ENCODE results near the gene DGKZ. TPM values are rescaled to one million over a fixed set of nuclear protein-coding genes. Genes with fewer than 3 reads are reported as not detected.

The DGKZ gene
- total RNA-seq, 2 experiments from 2014 or later = 82.9 to 89.2 TPM

- H3K4me1 Mint-ChIP-seq (ENCODE audit: low read depth) = peaks cover 23% of the 10 kb centered on the region
- H3K4me3 Mint-ChIP-seq = no peak overlapping the region
- peaks cover 53% of the 10 kb centered on the region for H3K27me3 Mint-ChIP-seq (ENCODE audit: low read depth)
- CTCF ChIA-PET = interaction anchor here (1.0 to 4.0 kb wide), 3 partner anchors 11 to 18 kb away, joined by 4 to 19 read pairs (median 5); no protein-coding TSS in a partner anchor
- no peak overlapping the region for H3K27ac Mint-ChIP-seq
- no peaks in the 10 kb centered on the region for H3K9me3 Mint-ChIP-seq
- no peaks in the 10 kb centered on the region for H3K36me3 Mint-ChIP-seq (ENCODE audit: low read depth)
- DNase-seq = no peak
- intact Hi-C loops (cut with micrococcal nuclease) = loop anchor here (5.0 kb wide), 1 partner anchor 286 kb away; no protein-coding TSS in a partner anchor
Observed at GRCh38 chr11:46386674-46387073, 39.4 kb downstream of the DGKZ start.

GRCh38 chr11:46387456-46387855 is 40.2 kb downstream of the DGKZ start:
- no peaks in the 10 kb centered on the region for H3K36me3 Mint-ChIP-seq (ENCODE audit: low read depth)
- DNase-seq = no peak
- intact Hi-C loops (cut with micrococcal nuclease) = loop anchor here (5.0 kb wide), 1 partner anchor 285 kb away; no protein-coding TSS in a partner anchor
- H3K4me1 Mint-ChIP-seq (ENCODE audit: low read depth) = peaks cover 18% of the 10 kb centered on the region
- CTCF ChIA-PET = interaction anchor here (1.0 to 4.0 kb wide), 7 partner anchors 11 to 231 kb away, joined by 4 to 19 read pairs (median 7); partner anchors contain the start of genes ATG13 and HARBI1
- H3K4me3 Mint-ChIP-seq = no peak overlapping the region
- no peaks in the 10 kb centered on the region for H3K9me3 Mint-ChIP-seq
- peaks cover 49% of the 10 kb centered on the region for H3K27me3 Mint-ChIP-seq (ENCODE audit: low read depth)
- H3K27ac Mint-ChIP-seq = no peak overlapping the region

GRCh38 chr11:46387919-46388618 is 40.8 kb downstream of the DGKZ start:
- intact Hi-C loops (cut with micrococcal nuclease) = loop anchor here (5.0 kb wide), 1 partner anchor 284 kb away; no protein-coding TSS in a partner anchor
- Mint-ChIP-seq H3K27me3 (ENCODE audit: low read depth) (peaks cover 55% of the 10 kb centered on the region), H3K4me1 (ENCODE audit: low read depth) (peaks cover 23% of the 10 kb centered on the region), H3K27ac (no peak overlapping the region), H3K36me3 (ENCODE audit: low read depth) (no peaks in the 10 kb centered on the region), H3K4me3 (no peak overlapping the region), H3K9me3 (no peaks in the 10 kb centered on the region)
- no peak for DNase-seq
- CTCF ChIA-PET = interaction anchor here (0.8 to 4.0 kb wide), 29 partner anchors 9 to 319 kb away, joined by 3 to 19 read pairs (median 5); partner anchors contain the start of genes ATG13 and HARBI1

GRCh38 chr11:46388619-46389449 is 41.6 kb downstream of the DGKZ start:
- CTCF ChIA-PET = interaction anchor here (0.6 to 4.0 kb wide), 35 partner anchors 10 to 318 kb away, joined by 3 to 19 read pairs (median 5); partner anchors contain the start of genes ATG13, DGKZ and HARBI1
- Mint-ChIP-seq H3K4me1 (ENCODE audit: low read depth) (peaks cover 25% of the 10 kb centered on the region), H3K4me3 (no peak overlapping the region), H3K9me3 (no peaks in the 10 kb centered on the region), H3K36me3 (ENCODE audit: low read depth) (no peaks in the 10 kb centered on the region), H3K27me3 (ENCODE audit: low read depth) (peaks cover 58% of the 10 kb centered on the region), H3K27ac (no peak overlapping the region)
- no peak for DNase-seq
- intact Hi-C loops (cut with micrococcal nuclease) = loop anchor here (1.0 to 5.0 kb wide), 4 partner anchors 140 to 283 kb away; partner anchors contain the start of genes ATG13 and HARBI1

GRCh38 chr11:46389450-46390330 is 42.4 kb downstream of the DGKZ start:
- H3K9me3 Mint-ChIP-seq = no peaks in the 10 kb centered on the region
- CTCF ChIA-PET = interaction anchor here (0.6 to 4.0 kb wide), 26 partner anchors 9 to 317 kb away, joined by 3 to 19 read pairs (median 5); partner anchors contain the start of genes ATG13, DGKZ and HARBI1
- no peak overlapping the region for H3K27ac Mint-ChIP-seq
- peak; percentile 72 for DNase-seq
- peaks cover 58% of the 10 kb centered on the region for H3K27me3 Mint-ChIP-seq (ENCODE audit: low read depth)
- peak overlapping the region; percentile 21 for H3K4me3 Mint-ChIP-seq
- H3K36me3 Mint-ChIP-seq (ENCODE audit: low read depth) = no peaks in the 10 kb centered on the region
- H3K4me1 Mint-ChIP-seq (ENCODE audit: low read depth) = peaks cover 25% of the 10 kb centered on the region
- intact Hi-C loops (cut with micrococcal nuclease) = loop anchor here (1.0 to 5.0 kb wide), 4 partner anchors 140 to 283 kb away; partner anchors contain the start of genes ATG13 and HARBI1

GRCh38 chr11:46390331-46391171 is 43.3 kb downstream of the DGKZ start:
- peaks cover 58% of the 10 kb centered on the region for H3K27me3 Mint-ChIP-seq (ENCODE audit: low read depth)
- CTCF ChIA-PET = interaction anchor here (0.6 to 4.0 kb wide), 12 partner anchors 8 to 227 kb away, joined by 3 to 19 read pairs (median 6); partner anchors contain the start of genes ATG13, DGKZ and HARBI1
- peak overlapping the region; percentile 6 for H3K4me3 Mint-ChIP-seq
- DNase-seq = no peak
- no peaks in the 10 kb centered on the region for H3K36me3 Mint-ChIP-seq (ENCODE audit: low read depth)
- no peaks in the 10 kb centered on the region for H3K9me3 Mint-ChIP-seq
- no peak overlapping the region for H3K27ac Mint-ChIP-seq
- intact Hi-C loops (cut with micrococcal nuclease) = no loop called here
- peaks cover 25% of the 10 kb centered on the region for H3K4me1 Mint-ChIP-seq (ENCODE audit: low read depth)

GRCh38 chr11:46391186-46391577 is 43.9 kb downstream of the DGKZ start:
- Mint-ChIP-seq H3K27ac (no peak overlapping the region), H3K27me3 (ENCODE audit: low read depth) (peaks cover 55% of the 10 kb centered on the region), H3K4me3 (no peak overlapping the region), H3K4me1 (ENCODE audit: low read depth) (peaks cover 25% of the 10 kb centered on the region), H3K36me3 (ENCODE audit: low read depth) (no peaks in the 10 kb centered on the region), H3K9me3 (no peaks in the 10 kb centered on the region)
- DNase-seq = no peak
- intact Hi-C loops (cut with micrococcal nuclease) = no loop called here
- CTCF ChIA-PET = interaction anchor here (1.0 to 1.9 kb wide), 2 partner anchors 47 to 127 kb away, joined by 4 read pairs; no protein-coding TSS in a partner anchor

GRCh38 chr11:46391578-46392420 is 44.5 kb downstream of the DGKZ start, which contains the start of gene CHRM4:
TSS of gene CHRM4 (minus strand) at chr11:46391776. CDS start at chr11:46386557, 5,219 bp downstream.
- peaks cover 3% of the 10 kb centered on the region for H3K36me3 Mint-ChIP-seq (ENCODE audit: low read depth)
- DNase-seq = no peak
- peaks cover 25% of the 10 kb centered on the region for H3K4me1 Mint-ChIP-seq (ENCODE audit: low read depth)
- H3K27ac Mint-ChIP-seq = no peak within 1 kb of the TSS
- peaks cover 49% of the 10 kb centered on the region for H3K27me3 Mint-ChIP-seq (ENCODE audit: low read depth)
- CTCF ChIA-PET = interaction anchor here (0.6 to 1.9 kb wide), 6 partner anchors 9 to 242 kb away, joined by 3 to 4 read pairs (median 3); no protein-coding TSS in a partner anchor
- peak within 1 kb of the TSS; percentile 66 for H3K4me3 Mint-ChIP-seq
- H3K9me3 Mint-ChIP-seq = no peaks in the 10 kb centered on the region
- intact Hi-C loops (cut with micrococcal nuclease) = loop anchor here (1.0 kb wide), 1 partner anchor 11 kb away; no protein-coding TSS in a partner anchor

GRCh38 chr11:46392421-46393230 is 45.4 kb downstream of the DGKZ start:
- intact Hi-C loops (cut with micrococcal nuclease) = loop anchor here (1.0 kb wide), 1 partner anchor 12 kb away; no protein-coding TSS in a partner anchor
- Mint-ChIP-seq H3K36me3 (ENCODE audit: low read depth) (peaks cover 9% of the 10 kb centered on the region), H3K27ac (no peak overlapping the region), H3K4me1 (ENCODE audit: low read depth) (peaks cover 25% of the 10 kb centered on the region), H3K27me3 (ENCODE audit: low read depth) (peaks cover 43% of the 10 kb centered on the region), H3K9me3 (no peaks in the 10 kb centered on the region), H3K4me3 (peak overlapping the region; percentile 66)
- CTCF ChIA-PET = interaction anchor here (0.6 to 1.9 kb wide), 6 partner anchors 8 to 241 kb away, joined by 3 to 4 read pairs (median 3); no protein-coding TSS in a partner anchor
- DNase-seq = peak; percentile 82

Data from activated naive CD4-positive, alpha-beta T cell treated with anti-CD3 and anti-CD28 coated beads for 36 hours (primary cell).